OCI-LY3 (cell line): Measurements from ENCODE around the gene TRIO.

Source experiments
- CTCF ChIP-seq: fragments of 200-600, 300-600 bp; sonication (generic); IDR thresholded peaks from 2 replicates; pipeline ENCODE4 v1.5.1; 2014; ENCODE audit warnings: antibody characterized with exemption, low read length, low read depth
- EZH2phosphoT487 ChIP-seq: fragments of 200-600 bp; shearing (Covaris generic); IDR thresholded peaks from 2 replicates; pipeline ENCODE4 v1.6.1; 2018; ENCODE audit warnings: antibody characterized with exemption, mixed run types, low read depth

GRCh38 chr5:14420101-14420811, 277.1 kb downstream of the TRIO start:
- TF ChIP-seq CTCF (no peak), EZH2phosphoT487 (no peak)
